ENCODE data around the gene CDK5RAP2. TPM values are rescaled to one million over a fixed set of nuclear protein-coding genes. Genes with fewer than 3 reads are reported as not detected.

CDK5RAP2 gene
- total and polyA plus RNA-seq, 9 of the 15 experiments (the other 6 are each of a cell fraction or from before 2014, with no cell fraction given), result 19.9 to 68.8 (median 42.2) TPM

GRCh38 chr9:120382453-120382852 is 197.5 kb downstream of the CDK5RAP2 start:
- no peak for ATAC-seq
- no peaks in the 10 kb centered on the region for H3K9me1 ChIP-seq (ENCODE audit: control insufficient read depth, insufficient read depth, low read length)
- H3K4me1 ChIP-seq (replicated peaks in 1 of 2; ENCODE audit: control insufficient read depth in 2 of 2, insufficient read depth in 2 of 2, low read length in 2 of 2), result peaks cover 0 to 13% of the 10 kb centered on the region in 2 experiments; a peak in 1 of 5 replicates
- 22% methylated on average over 7 of the region's 7 CpGs for WGBS (ENCODE audit: insufficient coverage, low coverage, missing lambda C conversion rate)
- intact Hi-C loops (cut with micrococcal nuclease) (no loop called here), in situ Hi-C loops (cut with MboI) (no loop called here)
- no peak overlapping the region for H2AFZ ChIP-seq (ENCODE audit: low read depth, low read length)
- no peak for FAIRE-seq
- no peaks in the 10 kb centered on the region for H3K36me3 ChIP-seq (ENCODE audit: control insufficient read depth, insufficient read depth, low read length)
- H3K4me3 ChIP-seq, result no peak overlapping the region
- ChIA-PET POLR2A (interaction anchor here (0.6 to 0.7 kb wide), 2 partner anchors 88 to 193 kb away, joined by 3 read pairs; no protein-coding TSS in a partner anchor), CTCF (ENCODE audit: low intra/inter-chr PET ratio) (no interaction called here)
- no peak overlapping the region for H3K4me2 ChIP-seq (ENCODE audit: insufficient read depth, low read length)
- H3K79me2 ChIP-seq (ENCODE audit: control insufficient read depth, insufficient read depth, low read length), result no peaks in the 10 kb centered on the region
- no peaks in the 10 kb centered on the region for H3K9me3 ChIP-seq (replicated peaks; ENCODE audit: control insufficient read depth, insufficient read depth, low read depth, low read length)
- no peak overlapping the region for H3K9ac ChIP-seq (ENCODE audit: insufficient read depth in 1 of 2, low read depth in 2 of 2, low read length in 2 of 2)
- no TSS peak for BruUV-seq (replicated peaks)
- DNase-seq (ENCODE audit: extremely low read depth in 1 of 4, low spot score in 3 of 4), result no peak
- H3K27ac ChIP-seq (ENCODE audit: extremely low read depth, low read depth, low read length), result no peak overlapping the region
- H4K20me1 ChIP-seq (replicated peaks; ENCODE audit: control insufficient read depth, insufficient read depth, low read length), result no peaks in the 10 kb centered on the region; the same call in 1 of the 2 replicates
- peaks cover 15 to 26% of the 10 kb centered on the region in 2 experiments for H3K27me3 ChIP-seq (ENCODE audit: control insufficient read depth in 2 of 2, insufficient read depth in 2 of 2, low read length in 2 of 2)
- no peak for TF ChIP-seq ZNF274 (IDR thresholded peaks at IDR 0.05; ENCODE audit: borderline replicate concordance, low read depth, low read length)
- no peak for TF ChIP-seq HES1 (IDR thresholded peaks at IDR 0.05; ENCODE audit: low read depth)
- no peak for TF ChIP-seq ZNF695 (CRISPR knock-in tag; IDR thresholded peaks at IDR 0.05)
- TF ChIP-seq, protein P1, sequence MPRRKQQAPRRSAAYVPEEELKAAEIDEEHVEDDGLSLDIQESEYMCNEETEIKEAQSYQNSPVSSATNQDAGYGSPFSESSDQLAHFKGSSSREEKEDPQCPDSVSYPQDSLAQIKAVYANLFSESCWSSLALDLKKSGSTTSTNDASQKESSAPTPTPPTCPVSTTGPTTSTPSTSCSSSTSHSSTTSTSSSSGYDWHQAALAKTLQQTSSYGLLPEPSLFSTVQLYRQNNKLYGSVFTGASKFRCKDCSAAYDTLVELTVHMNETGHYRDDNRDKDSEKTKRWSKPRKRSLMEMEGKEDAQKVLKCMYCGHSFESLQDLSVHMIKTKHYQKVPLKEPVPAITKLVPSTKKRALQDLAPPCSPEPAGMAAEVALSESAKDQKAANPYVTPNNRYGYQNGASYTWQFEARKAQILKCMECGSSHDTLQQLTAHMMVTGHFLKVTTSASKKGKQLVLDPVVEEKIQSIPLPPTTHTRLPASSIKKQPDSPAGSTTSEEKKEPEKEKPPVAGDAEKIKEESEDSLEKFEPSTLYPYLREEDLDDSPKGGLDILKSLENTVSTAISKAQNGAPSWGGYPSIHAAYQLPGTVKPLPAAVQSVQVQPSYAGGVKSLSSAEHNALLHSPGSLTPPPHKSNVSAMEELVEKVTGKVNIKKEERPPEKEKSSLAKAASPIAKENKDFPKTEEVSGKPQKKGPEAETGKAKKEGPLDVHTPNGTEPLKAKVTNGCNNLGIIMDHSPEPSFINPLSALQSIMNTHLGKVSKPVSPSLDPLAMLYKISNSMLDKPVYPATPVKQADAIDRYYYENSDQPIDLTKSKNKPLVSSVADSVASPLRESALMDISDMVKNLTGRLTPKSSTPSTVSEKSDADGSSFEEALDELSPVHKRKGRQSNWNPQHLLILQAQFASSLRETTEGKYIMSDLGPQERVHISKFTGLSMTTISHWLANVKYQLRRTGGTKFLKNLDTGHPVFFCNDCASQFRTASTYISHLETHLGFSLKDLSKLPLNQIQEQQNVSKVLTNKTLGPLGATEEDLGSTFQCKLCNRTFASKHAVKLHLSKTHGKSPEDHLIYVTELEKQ (CRISPR knock-in tag; IDR thresholded peaks at IDR 0.05), result no peak
- TF ChIP-seq ZNF253 (CRISPR knock-in tag; conservative IDR thresholded peaks at IDR 0.05), result no peak
- TF ChIP-seq ZNF696 (CRISPR knock-in tag; conservative IDR thresholded peaks at IDR 0.05), result no peak
- no peak for TF ChIP-seq POU5F1 (IDR thresholded peaks at IDR 0.05; ENCODE audit: borderline replicate concordance, low read depth, low read length, partially characterized antibody)
- no peak for TF ChIP-seq MNT (conservative IDR thresholded peaks at IDR 0.05)
- TF ChIP-seq ADNP (tag; IDR thresholded peaks at IDR 0.05), result no peak
- TF ChIP-seq HMGXB4 (CRISPR knock-in tag; IDR thresholded peaks at IDR 0.05), result no peak
- TF ChIP-seq CHD2 (IDR thresholded peaks at IDR 0.05; ENCODE audit: low read depth, low read length), result no peak
- TF ChIP-seq ZNF197 (CRISPR knock-in tag; IDR thresholded peaks at IDR 0.05; ENCODE audit: low read depth), result no peak

Measured in K562 (cell line).